Measurements from ENCODE around the gene HCAR3.

The HCAR3 gene

GRCh38 chr12:122669397-122670070 lies 47.1 kb downstream of the HCAR3 start:
- peak; percentile 29 for DNase-seq (ENCODE audit: low spot score)

DNA sequence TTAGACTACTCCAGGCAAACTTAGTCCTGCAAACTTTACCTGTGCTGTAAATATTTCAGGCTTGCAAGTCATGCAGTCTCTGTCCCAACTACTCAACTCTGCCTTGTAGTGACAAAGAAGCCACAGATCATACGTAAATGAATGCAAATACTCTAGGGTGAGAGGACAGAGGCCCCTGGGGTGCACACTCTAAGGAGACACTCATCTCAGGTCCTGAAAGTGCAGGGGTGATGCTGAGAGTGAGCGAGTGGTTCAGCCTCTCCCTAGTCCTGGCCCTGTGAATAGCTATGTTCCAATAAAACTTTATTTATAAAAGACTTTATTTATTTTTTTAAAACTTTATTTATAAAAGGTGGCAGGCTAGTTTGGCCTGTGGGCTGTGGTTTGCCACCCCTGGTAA lies 48.3 kb downstream of the HCAR3 start:
- no peak for DNase-seq (ENCODE audit: low spot score)

- DNase-seq (ENCODE audit: low spot score) = no peak
Measured at GRCh38 chr12:122665759-122666158, 50.9 kb downstream of the HCAR3 start.

- DNase-seq (ENCODE audit: low spot score) = no peak
Measured at GRCh38 chr12:122665349-122665748, 51.3 kb downstream of the HCAR3 start.

All from LoVo (cell line).